ENCODE data around the gene MEN1. TPM values are rescaled to one million over a fixed set of nuclear protein-coding genes. Genes with fewer than 3 reads are reported as not detected.

MEN1 gene
- total RNA-seq, 4 donors from 2014 or later: 3.8 to 26.2 (median 14.9) TPM

- intact Hi-C loops (cut with DNase I; ENCODE audit: low total_unique reads): no loop called here
- peak overlapping the region in 1 of 2 donors; percentile 38 for H3K27ac ChIP-seq
Observed at GRCh38 chr11:64853709-64854108, 43.4 kb upstream of the MEN1 start.

GRCh38 chr11:64852804-64853509 lies 42.6 kb upstream of the MEN1 start:
- TF ChIP-seq POLR2A (IDR thresholded peaks at IDR 0.05) (no peak), CTCF (IDR thresholded peaks at IDR 0.05) (no peak)
- Histone ChIP-seq H3K4me3 (no peak overlapping the region), H3K9me3 (no peaks in the 10 kb centered on the region), H3K27me3 (no peaks in the 10 kb centered on the region), H3K36me3 (no peaks in the 10 kb centered on the region), H3K4me1 (peaks cover 14 to 20% of the 10 kb centered on the region in 2 donors), H3K27ac (peak overlapping the region in 1 of 2 donors; percentile 38)
- no peak for DNase-seq
- intact Hi-C loops (cut with DNase I; ENCODE audit: low total_unique reads): no loop called here

More at GRCh38 chr11:64853709-64854108, 43.4 kb upstream of the MEN1 start:
- no peak for TF ChIP-seq POLR2A (IDR thresholded peaks at IDR 0.05)
- TF ChIP-seq CTCF (IDR thresholded peaks at IDR 0.05): no peak
- H3K4me3 ChIP-seq: no peak overlapping the region
- H3K36me3 ChIP-seq: no peaks in the 10 kb centered on the region
- DNase-seq: no peak
- peaks cover 14 to 20% of the 10 kb centered on the region in 2 donors for H3K4me1 ChIP-seq
- H3K27me3 ChIP-seq: no peaks in the 10 kb centered on the region
- no peaks in the 10 kb centered on the region for H3K9me3 ChIP-seq

- H3K27ac ChIP-seq: no peak overlapping the region
- intact Hi-C loops (cut with DNase I; ENCODE audit: low total_unique reads): no loop called here
- H3K9me3 ChIP-seq: no peaks in the 10 kb centered on the region
- H3K27me3 ChIP-seq: no peaks in the 10 kb centered on the region
- H3K4me1 ChIP-seq: peaks cover 14 to 17% of the 10 kb centered on the region in 2 donors
- no peak for DNase-seq
- TF ChIP-seq POLR2A (IDR thresholded peaks at IDR 0.05): no peak
- no peak for TF ChIP-seq CTCF (IDR thresholded peaks at IDR 0.05)
- no peaks in the 10 kb centered on the region for H3K36me3 ChIP-seq
- H3K4me3 ChIP-seq: no peak overlapping the region
Observed at GRCh38 chr11:64851831-64852351, 41.5 kb upstream of the MEN1 start.

- TF ChIP-seq POLR2A (IDR thresholded peaks at IDR 0.05): no peak
- Histone ChIP-seq H3K4me3 (no peak overlapping the region), H3K9me3 (no peaks in the 10 kb centered on the region), H3K27ac (peak overlapping the region; percentile 24 to 38), H3K27me3 (no peaks in the 10 kb centered on the region), H3K4me1 (peaks cover 10 to 13% of the 10 kb centered on the region in 2 donors), H3K36me3 (no peaks in the 10 kb centered on the region)
- no peak for DNase-seq
- intact Hi-C loops (cut with DNase I; ENCODE audit: low total_unique reads): no loop called here
Observed at GRCh38 chr11:64850979-64851567, 40.7 kb upstream of the MEN1 start.

- H3K27ac ChIP-seq: peak overlapping the region in 1 of 2 donors; percentile 33
- no peaks in the 10 kb centered on the region for H3K27me3 ChIP-seq
- no peak overlapping the region for H3K4me3 ChIP-seq
- no peaks in the 10 kb centered on the region for H3K9me3 ChIP-seq
- no peaks in the 10 kb centered on the region for H3K36me3 ChIP-seq
- intact Hi-C loops (cut with DNase I; ENCODE audit: low total_unique reads): no loop called here
- H3K4me1 ChIP-seq: peaks cover 3 to 5% of the 10 kb centered on the region in 2 donors
- DNase-seq: no peak
- TF ChIP-seq POLR2A (IDR thresholded peaks at IDR 0.05) (no peak), CTCF (IDR thresholded peaks at IDR 0.05) (no peak)
Observed at GRCh38 chr11:64849598-64850356, 39.4 kb upstream of the MEN1 start.
